A673 (cell line): Measurements from ENCODE around the gene LMF2.

ENCODE experiments used
- CTCF ChIP-seq: fragments of 300-800, 200-600 bp; sonication (generic); conservative IDR thresholded peaks from 2 replicates; pipeline ENCODE4 v1.5.1; 2017; ENCODE audit warnings: low read depth, mild to moderate bottlenecking, antibody characterized with exemption, low read length, moderate library complexity, mixed read lengths
- EZH2 ChIP-seq: fragments of 200-600 bp; sonication (generic); IDR thresholded peaks from 2 replicates; pipeline ENCODE4 v1.6.1; 2017; ENCODE audit warnings: borderline replicate concordance, low read depth, mild to moderate bottlenecking, mixed read lengths, antibody characterized with exemption, low read length; ENCODE audit not compliant: poor library complexity, severe bottlenecking

- no peak for TF ChIP-seq CTCF
- no peak for TF ChIP-seq EZH2
These were observed 52.3 kb downstream of the LMF2 start for GRCh38 chr22:50455201-50455600.
